Measurements from ENCODE around the gene CRELD2.

CRELD2 gene, protein sequence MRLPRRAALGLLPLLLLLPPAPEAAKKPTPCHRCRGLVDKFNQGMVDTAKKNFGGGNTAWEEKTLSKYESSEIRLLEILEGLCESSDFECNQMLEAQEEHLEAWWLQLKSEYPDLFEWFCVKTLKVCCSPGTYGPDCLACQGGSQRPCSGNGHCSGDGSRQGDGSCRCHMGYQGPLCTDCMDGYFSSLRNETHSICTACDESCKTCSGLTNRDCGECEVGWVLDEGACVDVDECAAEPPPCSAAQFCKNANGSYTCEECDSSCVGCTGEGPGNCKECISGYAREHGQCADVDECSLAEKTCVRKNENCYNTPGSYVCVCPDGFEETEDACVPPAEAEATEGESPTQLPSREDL
- total RNA-seq: 24.6 to 34.4 (median 26.1) reads per million in 3 donors

DNA sequence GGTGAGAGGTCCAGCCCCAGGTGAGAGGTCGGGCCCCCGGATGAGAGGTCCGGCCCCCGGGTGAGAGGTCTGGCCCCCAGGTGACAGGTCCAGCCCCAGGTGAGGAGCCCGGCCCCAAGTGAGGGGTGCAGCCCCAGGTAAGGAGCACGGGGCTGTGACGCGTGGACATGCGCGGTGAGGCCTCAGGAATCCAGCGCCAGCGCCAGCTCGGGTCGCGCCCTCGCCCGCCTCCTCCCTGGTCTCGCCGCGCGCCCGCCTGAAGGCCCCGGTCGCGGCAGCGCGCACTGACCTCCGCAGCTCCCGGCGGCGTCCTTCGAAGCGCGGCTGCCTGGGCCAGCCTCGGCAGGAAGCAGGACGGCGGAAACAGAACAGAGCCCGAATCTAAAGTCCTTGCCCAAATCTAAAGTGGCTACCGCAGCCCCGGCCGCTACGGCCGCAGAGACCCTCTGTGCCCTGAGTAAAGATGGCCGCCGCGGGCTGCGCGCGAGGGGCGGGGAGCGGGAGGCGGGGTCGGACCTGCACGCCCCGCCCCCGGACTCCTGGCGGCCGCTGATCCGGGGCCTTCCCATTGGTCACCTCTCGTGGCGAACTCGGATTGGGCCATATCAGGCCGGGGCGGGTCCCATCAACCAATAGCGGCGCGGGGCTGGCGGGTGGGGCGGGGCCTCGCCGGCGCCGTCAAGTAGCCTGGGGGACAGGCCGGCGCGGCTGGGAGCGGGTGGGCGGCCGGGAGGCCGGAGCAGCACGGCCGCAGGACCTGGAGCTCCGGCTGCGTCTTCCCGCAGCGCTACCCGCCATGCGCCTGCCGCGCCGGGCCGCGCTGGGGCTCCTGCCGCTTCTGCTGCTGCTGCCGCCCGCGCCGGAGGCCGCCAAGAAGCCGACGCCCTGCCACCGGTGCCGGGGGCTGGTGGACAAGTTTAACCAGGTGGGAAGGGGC, at the start of gene CRELD2, which contains the start of gene ALG12:
Gene CRELD2 (plus strand): TSS at position 661 of the 937 bp plus-strand sequence. CDS start 136 bp downstream, at position 797.
Gene ALG12 (minus strand): TSS at position 465 of the 937 bp plus-strand sequence. CDS start 4,673 bp downstream, outside the sequence.
- no peaks in the 10 kb centered on the region for H3K27me3 ChIP-seq (replicated peaks; ENCODE audit: control insufficient read depth, insufficient read depth, low read length, poor library complexity, severe bottlenecking)
- peaks cover 17% of the 10 kb centered on the region for H3K36me3 ChIP-seq (ENCODE audit: control insufficient read depth, insufficient read depth, low read length)
- peak within 1 kb of the TSS; percentile 95 for H3K27ac ChIP-seq (ENCODE audit: insufficient read depth, low read length, poor library complexity, severe bottlenecking)
- H3K4me3 ChIP-seq (ENCODE audit: insufficient read depth, low read depth, low read length, poor library complexity, severe bottlenecking): peak within 1 kb of the TSS; percentile 97
- H3K4me1 ChIP-seq (ENCODE audit: control insufficient read depth, insufficient read depth, low read length, poor library complexity, severe bottlenecking): peaks cover 22% of the 10 kb centered on the region
- peak; percentile 94 to 96 (median 94) for DNase-seq
- no peaks in the 10 kb centered on the region for H3K9me3 ChIP-seq (ENCODE audit: control insufficient read depth, low read length)

DNA sequence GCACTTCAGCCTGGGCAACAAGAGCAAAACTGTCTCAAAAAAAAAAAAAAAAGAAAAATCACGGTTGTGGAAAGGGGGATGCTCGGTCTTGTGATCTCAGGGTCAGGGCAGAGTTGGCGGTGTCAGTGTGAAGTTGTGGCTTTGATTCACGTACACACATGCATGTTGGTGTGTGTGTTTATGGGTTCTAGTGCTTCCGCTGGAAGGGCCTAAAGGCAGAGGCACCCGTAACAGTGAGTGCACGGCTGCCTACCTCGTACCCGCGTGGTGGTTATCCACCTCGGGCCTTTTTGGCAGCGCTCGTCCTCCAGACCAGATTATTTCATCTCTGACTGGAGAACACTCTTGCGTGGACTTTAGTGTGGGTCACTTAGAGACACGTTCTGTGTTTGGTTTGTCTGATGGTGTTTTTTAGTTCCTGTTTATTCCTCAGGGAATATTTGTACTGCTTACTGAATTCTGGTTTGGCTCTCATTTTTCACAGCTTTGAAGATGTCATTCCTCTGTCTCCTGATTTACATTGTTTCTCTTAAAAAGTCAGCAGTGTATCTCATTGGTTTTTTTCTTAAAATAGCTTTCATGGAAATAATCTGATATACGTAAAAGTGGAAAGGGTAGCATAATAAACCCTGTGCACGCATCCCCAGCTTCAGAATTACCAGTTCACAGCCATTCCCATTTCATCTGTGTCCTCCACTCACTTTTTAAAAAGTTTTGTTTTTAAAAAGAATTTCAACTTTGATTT, 49.2 kb upstream of the CRELD2 start:
- no peak for DNase-seq
- H3K36me3 ChIP-seq (ENCODE audit: control insufficient read depth, insufficient read depth, low read length): no peaks in the 10 kb centered on the region
- no peak overlapping the region for H3K27ac ChIP-seq (ENCODE audit: insufficient read depth, low read length, poor library complexity, severe bottlenecking)
- H3K9me3 ChIP-seq (ENCODE audit: control insufficient read depth, low read length): peaks cover 8% of the 10 kb centered on the region
- H3K27me3 ChIP-seq (replicated peaks; ENCODE audit: control insufficient read depth, insufficient read depth, low read length, poor library complexity, severe bottlenecking): no peaks in the 10 kb centered on the region
- H3K4me1 ChIP-seq (ENCODE audit: control insufficient read depth, insufficient read depth, low read length, poor library complexity, severe bottlenecking): peaks cover 17% of the 10 kb centered on the region
- H3K4me3 ChIP-seq (ENCODE audit: insufficient read depth, low read depth, low read length, poor library complexity, severe bottlenecking): no peak overlapping the region

DNA sequence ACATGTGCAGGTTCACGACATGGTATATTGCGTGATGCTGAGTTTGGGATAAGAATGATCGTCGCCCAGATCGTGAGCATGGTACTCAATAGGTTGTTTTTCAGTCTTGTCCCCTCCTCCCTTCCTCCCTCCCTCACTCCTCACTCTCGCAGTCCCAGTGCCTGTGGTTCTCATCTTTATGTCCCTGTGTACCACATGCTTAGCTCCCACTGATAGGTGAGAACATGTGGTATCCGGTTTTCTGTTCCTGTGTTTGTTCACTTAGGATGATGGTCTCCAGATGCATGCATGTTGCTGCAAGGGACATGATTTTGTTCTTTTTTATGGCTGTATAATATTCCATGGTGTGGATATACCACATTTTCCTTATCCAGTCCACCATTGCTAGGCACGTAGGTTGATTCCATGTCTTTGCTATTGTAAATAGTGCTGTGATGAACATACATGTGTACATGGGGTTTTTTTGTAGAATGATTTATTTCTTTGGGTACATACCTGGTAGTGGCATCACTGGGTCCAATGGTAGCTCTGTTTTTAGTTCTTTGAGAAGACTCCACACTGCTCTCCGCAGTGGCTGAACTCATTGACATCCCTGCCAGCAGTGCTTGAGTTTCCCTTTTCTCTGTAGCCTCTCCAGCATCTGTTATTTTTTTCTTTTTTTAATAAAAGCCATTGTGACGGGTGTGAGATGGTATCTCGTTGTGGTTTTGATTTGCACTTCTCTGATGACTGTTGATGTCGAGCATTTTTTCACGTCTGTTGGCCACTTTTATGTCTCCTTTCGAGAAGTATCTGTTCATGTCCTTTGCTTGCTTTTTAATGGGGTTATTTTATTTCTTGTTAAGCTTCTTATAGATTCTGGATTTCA, 48.4 kb upstream of the CRELD2 start:
- Histone ChIP-seq H3K4me1 (ENCODE audit: control insufficient read depth, insufficient read depth, low read length, poor library complexity, severe bottlenecking) (peaks cover 17% of the 10 kb centered on the region), H3K27ac (ENCODE audit: insufficient read depth, low read length, poor library complexity, severe bottlenecking) (peak overlapping the region; percentile 35)

DNA sequence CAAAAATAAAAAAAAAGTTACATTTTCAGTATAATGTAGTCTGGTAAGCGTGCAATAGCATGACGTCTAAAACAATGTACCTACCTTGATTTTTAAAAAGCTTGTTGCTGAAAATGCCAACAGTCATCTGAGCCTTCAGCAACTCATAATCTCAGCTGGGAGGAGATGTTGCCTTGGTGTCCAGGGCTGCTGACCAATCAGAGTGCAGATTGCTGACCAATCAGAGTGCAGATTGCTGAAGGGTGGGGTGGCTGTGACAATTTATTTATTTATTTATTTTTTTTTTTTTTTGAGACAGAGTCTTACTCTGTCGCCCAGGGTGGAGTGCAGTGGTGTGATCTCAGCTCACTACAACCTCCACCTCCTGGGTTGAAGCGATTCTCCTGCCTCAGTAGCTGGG, 47.0 kb upstream of the CRELD2 start:
- no peak overlapping the region for H3K4me3 ChIP-seq (ENCODE audit: insufficient read depth, low read depth, low read length, poor library complexity, severe bottlenecking)
- no peak for DNase-seq
- no peak overlapping the region for H3K27ac ChIP-seq (ENCODE audit: insufficient read depth, low read length, poor library complexity, severe bottlenecking)
- H3K27me3 ChIP-seq (replicated peaks; ENCODE audit: control insufficient read depth, insufficient read depth, low read length, poor library complexity, severe bottlenecking): no peaks in the 10 kb centered on the region
- H3K4me1 ChIP-seq (ENCODE audit: control insufficient read depth, insufficient read depth, low read length, poor library complexity, severe bottlenecking): peaks cover 17% of the 10 kb centered on the region
- H3K36me3 ChIP-seq (ENCODE audit: control insufficient read depth, insufficient read depth, low read length): no peaks in the 10 kb centered on the region
- H3K9me3 ChIP-seq (ENCODE audit: control insufficient read depth, low read length): no peaks in the 10 kb centered on the region

More for the DNA sequence above, 48.4 kb upstream of the CRELD2 start:
- DNase-seq: peak in 2 of 3 donors; percentile 22 to 27
- Histone ChIP-seq H3K9me3 (ENCODE audit: control insufficient read depth, low read length) (peaks cover 8% of the 10 kb centered on the region), H3K36me3 (ENCODE audit: control insufficient read depth, insufficient read depth, low read length) (no peaks in the 10 kb centered on the region), H3K4me3 (ENCODE audit: insufficient read depth, low read depth, low read length, poor library complexity, severe bottlenecking) (no peak overlapping the region), H3K27me3 (replicated peaks; ENCODE audit: control insufficient read depth, insufficient read depth, low read length, poor library complexity, severe bottlenecking) (no peaks in the 10 kb centered on the region)

DNA sequence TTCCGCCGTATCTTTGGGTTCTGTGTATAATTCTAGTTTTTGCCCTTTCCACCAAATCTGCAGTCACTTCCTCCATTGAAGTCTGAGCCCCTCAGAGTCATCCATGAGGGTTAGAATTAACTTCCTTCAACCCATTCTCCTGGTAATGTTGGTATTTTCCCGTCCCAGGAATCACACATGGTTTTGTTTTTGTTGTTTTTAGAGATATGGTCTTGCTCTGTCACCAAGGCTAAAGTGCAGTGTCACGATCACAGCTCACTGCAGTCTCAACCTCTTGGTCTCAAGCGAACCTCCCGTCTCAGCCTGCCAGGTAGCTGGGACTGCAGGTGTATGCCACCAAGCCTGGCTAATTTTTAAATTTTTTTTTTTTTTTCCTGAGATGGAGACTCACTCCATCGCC, 46.1 kb upstream of the CRELD2 start:
- H3K27me3 ChIP-seq (replicated peaks; ENCODE audit: control insufficient read depth, insufficient read depth, low read length, poor library complexity, severe bottlenecking): no peaks in the 10 kb centered on the region
- peaks cover 14% of the 10 kb centered on the region for H3K4me1 ChIP-seq (ENCODE audit: control insufficient read depth, insufficient read depth, low read length, poor library complexity, severe bottlenecking)
- no peak overlapping the region for H3K27ac ChIP-seq (ENCODE audit: insufficient read depth, low read length, poor library complexity, severe bottlenecking)
- H3K9me3 ChIP-seq (ENCODE audit: control insufficient read depth, low read length): no peaks in the 10 kb centered on the region
- no peak for DNase-seq
- H3K4me3 ChIP-seq (ENCODE audit: insufficient read depth, low read depth, low read length, poor library complexity, severe bottlenecking): no peak overlapping the region
- H3K36me3 ChIP-seq (ENCODE audit: control insufficient read depth, insufficient read depth, low read length): no peaks in the 10 kb centered on the region

DNA sequence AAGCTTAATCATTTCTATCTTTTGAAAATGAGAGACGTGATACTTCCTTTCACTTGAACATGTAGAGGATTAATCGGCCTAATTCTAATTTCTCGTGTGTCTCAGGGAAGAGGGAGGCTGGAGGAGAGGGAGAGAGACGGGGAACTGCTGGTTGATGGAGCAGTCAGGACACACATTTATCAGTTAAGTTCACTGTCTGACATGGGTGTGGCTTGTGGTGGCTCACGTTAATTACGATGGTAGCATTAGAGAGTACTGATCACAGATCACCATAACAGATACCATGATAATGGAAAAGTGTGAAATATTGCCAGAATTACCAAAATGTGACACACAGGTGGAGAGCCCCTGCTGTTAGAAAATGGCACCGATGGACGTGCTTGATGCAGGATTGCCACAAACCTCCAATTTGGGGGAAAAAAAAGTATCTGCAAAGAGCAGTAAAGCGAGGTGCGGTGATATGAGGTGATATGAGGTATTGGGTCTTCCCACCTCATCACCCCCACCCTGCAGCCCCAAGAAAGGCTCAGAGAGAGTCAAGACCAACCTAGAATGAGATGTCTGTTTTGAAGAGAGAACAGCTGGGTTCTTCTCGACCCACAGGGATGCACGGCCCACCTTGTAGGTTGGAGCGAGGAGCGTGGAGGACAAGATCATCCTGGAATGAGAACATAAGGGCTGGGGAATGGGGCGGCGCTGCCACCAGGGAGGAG, 45.0 kb upstream of the CRELD2 start:
- H3K4me3 ChIP-seq (ENCODE audit: insufficient read depth, low read depth, low read length, poor library complexity, severe bottlenecking): no peak overlapping the region
- no peak for DNase-seq
- no peaks in the 10 kb centered on the region for H3K9me3 ChIP-seq (ENCODE audit: control insufficient read depth, low read length)
- H3K27me3 ChIP-seq (replicated peaks; ENCODE audit: control insufficient read depth, insufficient read depth, low read length, poor library complexity, severe bottlenecking): no peaks in the 10 kb centered on the region
- H3K4me1 ChIP-seq (ENCODE audit: control insufficient read depth, insufficient read depth, low read length, poor library complexity, severe bottlenecking): peaks cover 4% of the 10 kb centered on the region
- H3K36me3 ChIP-seq (ENCODE audit: control insufficient read depth, insufficient read depth, low read length): no peaks in the 10 kb centered on the region
- H3K27ac ChIP-seq (ENCODE audit: insufficient read depth, low read length, poor library complexity, severe bottlenecking): no peak overlapping the region

DNA sequence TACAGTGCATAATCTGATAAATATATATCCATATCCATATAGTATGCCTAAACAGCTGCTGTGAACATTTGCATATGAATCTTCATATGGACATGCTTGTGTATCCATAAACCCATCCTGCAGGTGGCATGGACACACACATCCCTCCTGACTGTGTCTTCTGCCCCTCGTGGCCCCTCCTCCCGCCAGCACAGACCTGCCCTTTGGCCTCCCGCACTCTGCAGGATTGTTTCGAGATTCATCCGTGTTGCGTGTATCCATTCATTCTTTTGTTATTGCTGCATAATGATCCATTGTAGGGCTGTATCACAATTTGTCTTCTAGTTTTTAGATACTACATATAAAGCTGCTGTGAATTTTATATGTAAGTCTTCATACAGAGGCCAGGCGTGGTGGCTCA, 40.8 kb upstream of the CRELD2 start:
- Histone ChIP-seq H3K27me3 (replicated peaks; ENCODE audit: control insufficient read depth, insufficient read depth, low read length, poor library complexity, severe bottlenecking) (no peaks in the 10 kb centered on the region), H3K9me3 (ENCODE audit: control insufficient read depth, low read length) (no peaks in the 10 kb centered on the region), H3K36me3 (ENCODE audit: control insufficient read depth, insufficient read depth, low read length) (no peaks in the 10 kb centered on the region), H3K4me1 (ENCODE audit: control insufficient read depth, insufficient read depth, low read length, poor library complexity, severe bottlenecking) (peaks cover 4% of the 10 kb centered on the region), H3K4me3 (ENCODE audit: insufficient read depth, low read depth, low read length, poor library complexity, severe bottlenecking) (no peak overlapping the region), H3K27ac (ENCODE audit: insufficient read depth, low read length, poor library complexity, severe bottlenecking) (no peak overlapping the region)
- no peak for DNase-seq

DNA sequence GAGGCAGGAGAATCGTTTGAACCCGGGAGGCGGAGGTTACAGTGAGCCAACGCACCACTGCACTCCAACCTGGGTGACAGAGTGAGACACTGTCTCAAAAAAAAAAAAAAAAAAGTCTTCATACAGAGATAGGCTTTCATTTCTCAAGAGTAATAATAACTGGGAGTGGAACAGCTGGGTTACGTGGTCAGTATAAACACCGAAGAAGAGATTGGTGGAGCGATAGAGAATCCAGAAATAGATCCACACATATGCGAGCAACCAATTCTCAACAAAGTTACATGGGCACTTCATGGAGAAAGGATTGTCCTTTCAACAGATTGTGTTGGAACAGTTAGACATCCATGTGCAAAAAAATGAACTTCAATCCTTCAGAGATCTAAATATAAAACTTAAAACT, 40.2 kb upstream of the CRELD2 start:
- no peak overlapping the region for H3K4me3 ChIP-seq (ENCODE audit: insufficient read depth, low read depth, low read length, poor library complexity, severe bottlenecking)
- DNase-seq: no peak
- no peaks in the 10 kb centered on the region for H3K9me3 ChIP-seq (ENCODE audit: control insufficient read depth, low read length)
- no peaks in the 10 kb centered on the region for H3K27me3 ChIP-seq (replicated peaks; ENCODE audit: control insufficient read depth, insufficient read depth, low read length, poor library complexity, severe bottlenecking)
- no peaks in the 10 kb centered on the region for H3K36me3 ChIP-seq (ENCODE audit: control insufficient read depth, insufficient read depth, low read length)
- H3K27ac ChIP-seq (ENCODE audit: insufficient read depth, low read length, poor library complexity, severe bottlenecking): no peak overlapping the region
- H3K4me1 ChIP-seq (ENCODE audit: control insufficient read depth, insufficient read depth, low read length, poor library complexity, severe bottlenecking): peaks cover 4% of the 10 kb centered on the region
